Hypothalamus (tissue), 51 donors: ENCODE results near the gene LY6G6C.
"Not testable (repeated sequence)": the region's sequence is repeated elsewhere in the genome, so short reads cannot be mapped to it uniquely, and the experiment has no call there.

Experiments used
- DNase-seq, 51 donors: peaks; one replicate each; lab custom pipeline; 2025; lab: John Stamatoyannopoulos, UW

LY6G6C gene

DNA sequence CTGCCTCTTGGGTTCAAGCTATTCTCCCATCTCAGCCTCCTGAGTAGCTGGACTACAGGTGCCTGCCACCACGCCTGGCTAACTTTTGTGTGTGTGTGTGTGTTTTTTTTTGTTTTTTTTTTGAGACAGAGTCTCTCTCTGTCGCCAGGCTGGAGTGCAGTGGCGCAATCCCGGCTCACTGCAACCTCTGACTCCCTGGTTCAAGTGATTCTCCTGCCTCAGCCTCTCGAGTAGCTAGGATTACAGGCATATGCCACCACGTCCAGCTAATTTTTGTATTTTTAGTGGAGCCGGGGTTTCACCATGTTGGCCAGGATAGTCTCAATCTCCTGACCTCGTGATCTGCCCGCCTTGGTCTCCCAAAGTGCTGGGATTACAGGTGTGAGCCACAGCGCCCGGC, 12.4 kb downstream of the LY6G6C start:
- DNase-seq, result not testable (repeated sequence)

DNA sequence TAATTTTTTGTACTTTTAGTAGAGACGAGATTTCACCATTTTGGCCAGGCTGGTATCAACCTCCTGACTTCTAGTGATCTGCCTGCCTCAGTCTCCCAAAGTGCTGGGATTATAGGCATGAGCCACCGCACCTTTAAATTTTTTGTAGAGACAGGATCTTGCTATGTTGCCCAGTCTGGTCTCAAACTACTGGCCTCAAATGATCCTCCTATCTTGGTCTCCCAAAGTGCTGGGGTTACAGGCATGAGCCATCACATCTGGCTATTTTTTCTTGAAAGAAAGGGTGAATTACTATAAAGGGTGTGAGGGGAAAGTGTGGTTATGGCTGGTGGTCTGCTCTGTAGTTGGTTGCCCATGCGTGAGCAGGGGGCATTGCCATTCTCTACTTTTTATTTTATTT, 13.3 kb downstream of the LY6G6C start:
- DNase-seq, result no peak

DNA sequence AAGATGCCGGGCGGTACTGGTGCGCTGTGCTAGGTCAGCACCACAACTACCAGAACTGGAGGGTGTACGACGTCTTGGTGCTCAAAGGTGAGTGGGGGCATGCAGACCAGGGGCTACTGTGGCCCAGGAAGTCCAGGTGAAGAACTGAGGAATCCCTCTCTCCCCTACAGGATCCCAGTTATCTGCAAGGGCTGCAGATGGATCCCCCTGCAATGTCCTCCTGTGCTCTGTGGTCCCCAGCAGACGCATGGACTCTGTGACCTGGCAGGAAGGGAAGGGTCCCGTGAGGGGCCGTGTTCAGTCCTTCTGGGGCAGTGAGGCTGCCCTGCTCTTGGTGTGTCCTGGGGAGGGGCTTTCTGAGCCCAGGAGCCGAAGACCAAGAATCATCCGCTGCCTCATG, 13.8 kb downstream of the LY6G6C start:
- DNase-seq, result no peak

DNA sequence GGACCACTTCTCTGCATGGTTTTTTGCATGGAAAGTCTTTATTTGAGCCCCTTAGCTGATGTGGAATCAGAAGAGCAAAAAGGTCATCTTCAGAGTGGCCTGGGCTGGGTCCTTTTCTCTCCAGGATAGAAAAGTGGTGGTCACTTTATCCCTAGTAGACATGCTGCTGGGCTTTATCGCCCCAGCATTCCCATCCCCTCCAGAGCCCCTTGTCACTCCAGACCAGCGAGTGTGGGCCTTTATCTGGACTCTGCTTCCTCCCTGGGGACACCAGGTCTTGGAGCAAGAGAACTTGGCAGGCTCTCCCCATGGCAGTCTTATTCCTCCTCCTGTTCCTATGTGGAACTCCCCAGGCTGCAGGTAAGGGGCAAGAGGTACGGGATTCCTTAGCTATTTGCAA, 14.9 kb downstream of the LY6G6C start, which contains the start of gene LY6G6F:
Gene LY6G6F, plus strand, starts transcription at position 268 of the 400 bp plus-strand sequence. Its CDS starts 41 bp downstream, at position 309.
- DNase-seq, result no peak

DNA sequence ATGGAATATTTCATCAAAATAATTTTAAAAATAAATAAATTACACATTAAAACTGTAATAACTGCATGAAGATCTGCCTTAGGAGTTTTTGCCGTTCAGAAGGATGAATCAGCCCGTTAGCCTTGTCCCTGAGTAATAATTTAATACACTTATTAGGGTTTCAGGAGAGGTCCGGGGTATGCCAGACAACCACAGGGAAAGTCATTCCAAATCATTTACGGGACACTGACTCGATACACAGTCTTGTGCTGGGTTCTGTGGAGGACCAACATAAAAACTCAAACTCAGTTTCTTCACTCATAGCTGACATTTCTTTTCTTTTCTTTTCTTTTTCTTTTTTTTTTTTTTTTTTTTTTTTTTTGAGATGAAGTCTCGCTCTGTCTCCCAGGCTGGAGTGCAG, 15.6 kb downstream of the LY6G6C start:
- no peak for DNase-seq

DNA sequence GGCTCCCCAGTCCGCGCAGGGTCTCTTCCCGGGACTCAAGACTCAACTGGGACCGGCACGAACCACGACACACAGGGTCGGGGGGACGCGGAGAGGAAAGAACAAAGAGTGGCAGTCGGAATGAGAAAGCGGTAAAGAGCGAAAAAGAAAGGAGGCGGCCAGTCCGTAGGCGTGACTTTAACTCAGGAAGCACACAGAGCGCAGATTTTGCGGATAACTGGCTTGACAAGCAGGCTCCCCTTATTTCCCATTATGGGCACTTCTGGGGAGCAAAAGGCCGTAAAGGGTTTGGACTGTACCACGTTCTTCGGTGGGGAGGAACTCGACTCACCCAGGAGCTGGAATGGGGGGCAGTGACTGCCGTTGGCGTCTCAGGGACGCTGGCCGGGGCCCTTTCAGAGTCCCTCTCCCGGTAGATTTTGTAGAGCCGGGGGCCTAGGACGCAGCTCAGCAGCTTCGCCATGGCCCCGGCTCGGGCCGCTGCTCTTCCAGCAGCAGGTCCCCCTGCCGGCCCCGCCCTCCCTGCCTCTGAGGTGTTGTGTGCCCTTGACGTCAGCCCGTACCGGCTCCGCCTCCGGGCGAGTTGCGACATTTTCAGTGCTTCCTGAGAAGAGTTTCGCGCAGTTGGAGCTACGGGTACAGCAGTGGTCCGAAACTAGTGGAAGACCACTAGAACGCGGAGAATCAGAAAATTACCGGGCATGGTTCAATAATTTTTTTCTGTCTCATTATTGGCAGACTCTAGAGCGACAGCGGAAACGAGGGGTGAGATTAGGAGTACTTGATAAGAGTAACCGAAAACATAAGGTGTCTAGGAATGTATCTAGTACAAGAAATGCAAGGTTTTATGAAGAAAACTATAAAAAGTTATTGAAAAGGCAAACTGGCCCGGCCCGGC, 18.5 kb downstream of the LY6G6C start, which contains the start of gene ABHD16A:
Gene ABHD16A, minus strand, starts transcription at position 506 of the 898 bp plus-strand sequence. Its CDS starts 43 bp downstream, at position 463.
- DNase-seq, result peak in 50 of 51 donors; percentile 68 to 99 (median 95)

DNA sequence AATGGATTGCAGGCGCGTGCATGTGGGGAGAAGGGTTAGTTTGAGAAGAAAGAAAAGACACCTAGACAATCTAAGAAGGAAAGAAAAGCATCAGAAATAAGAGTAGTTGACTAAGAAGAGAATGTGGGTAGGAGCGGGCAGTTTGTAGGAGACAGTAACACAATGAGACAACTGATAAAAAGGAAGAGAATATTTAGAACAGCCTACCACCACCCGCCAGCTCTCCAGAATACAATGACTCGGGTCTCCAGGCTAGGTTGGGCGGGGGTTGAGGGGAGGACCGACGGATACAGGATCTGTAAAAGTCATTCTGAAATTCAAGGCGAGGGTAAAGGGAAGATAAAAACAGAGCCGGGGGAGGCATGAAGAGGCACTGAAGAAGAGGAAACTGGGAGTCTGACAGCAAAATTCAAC, 19.1 kb downstream of the LY6G6C start:
- DNase-seq, result peak in 4 of 51 donors; percentile 52 to 75 (median 58)

DNA sequence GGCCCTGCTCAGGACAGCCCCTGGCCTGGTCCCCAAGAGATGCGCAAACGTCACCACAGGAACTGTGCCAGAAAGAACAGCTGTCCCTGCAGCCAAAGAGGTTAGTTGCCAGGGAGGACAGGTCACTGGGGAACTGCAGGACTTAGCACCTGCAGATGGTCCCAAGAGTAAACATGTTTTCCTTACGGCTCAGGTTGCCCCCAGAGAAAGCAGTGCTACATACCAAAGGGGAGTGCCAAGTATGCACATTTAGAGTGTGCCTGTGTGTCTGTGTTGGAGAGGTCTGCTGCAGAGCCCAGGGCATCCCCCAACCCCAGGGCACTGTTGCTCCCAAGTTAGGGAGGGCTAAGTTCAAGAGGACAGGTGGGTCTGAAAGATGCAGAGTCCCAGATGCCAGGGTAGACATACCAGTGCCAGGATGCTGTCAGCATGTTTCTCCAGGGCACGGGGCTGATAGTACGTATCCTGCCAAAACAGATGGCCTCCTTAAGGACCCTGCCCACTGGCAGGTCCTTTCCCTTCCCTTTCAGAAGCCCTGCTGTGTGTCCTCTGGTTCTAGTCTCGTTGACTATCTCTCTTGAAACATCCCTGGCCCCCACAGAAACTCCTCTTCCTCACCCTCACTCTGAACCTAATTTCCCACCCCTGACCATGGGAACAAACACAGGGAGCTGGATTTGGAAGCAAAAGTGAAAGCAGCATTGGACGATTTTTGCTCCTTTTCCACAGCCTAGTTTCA, 19.7 kb downstream of the LY6G6C start:
- no peak for DNase-seq

DNA sequence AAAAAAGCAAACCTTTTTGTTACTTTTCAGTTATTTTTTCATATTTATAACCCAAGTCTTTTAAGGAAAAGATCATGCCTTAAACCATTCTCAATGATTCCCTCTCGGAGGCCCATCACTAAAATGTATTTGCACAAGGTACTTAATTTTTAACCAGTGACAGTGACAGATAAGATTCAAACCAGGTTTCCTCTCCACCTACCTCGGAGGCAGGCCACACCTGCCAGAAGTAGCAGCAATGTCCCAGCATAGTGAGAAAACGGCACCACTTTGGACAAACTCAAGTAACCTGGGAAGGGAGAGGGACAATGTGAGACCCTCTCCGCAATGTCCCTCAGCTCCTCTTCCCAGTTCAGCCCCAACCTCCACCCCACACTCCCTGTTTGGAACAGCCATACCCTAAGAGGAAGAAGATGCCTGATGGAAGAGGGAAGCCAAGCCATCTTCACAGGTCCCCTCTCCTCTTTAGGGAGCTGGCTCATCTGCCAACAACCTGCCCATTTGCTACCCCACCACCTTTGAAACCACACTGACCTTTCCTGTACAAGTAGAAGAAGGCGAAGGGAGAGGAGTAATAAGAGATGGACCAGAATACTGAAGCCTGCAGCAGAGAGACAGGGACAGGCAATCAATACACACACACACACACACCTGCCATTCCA, 20.7 kb downstream of the LY6G6C start:
- DNase-seq, result no peak

DNA sequence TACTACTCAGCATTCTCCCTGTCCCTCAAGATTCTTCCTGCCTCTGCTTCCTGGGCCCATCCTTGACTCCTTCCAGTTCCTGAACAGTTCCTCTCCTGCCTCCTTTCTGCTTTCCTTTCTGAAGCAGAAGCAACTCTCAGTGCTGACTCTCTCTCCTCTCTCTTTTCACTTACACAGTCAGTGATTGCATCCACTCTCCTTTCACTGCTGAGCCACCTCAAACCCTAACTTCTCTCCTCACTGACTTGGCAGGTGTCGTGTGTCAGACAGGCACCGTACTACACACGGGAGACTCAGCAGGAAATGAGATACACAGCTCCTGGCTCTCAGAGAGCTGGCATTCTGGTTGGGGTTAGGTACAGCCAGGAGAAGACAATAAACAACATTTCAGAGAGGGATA, 24.0 kb downstream of the LY6G6C start:
- DNase-seq, result no peak

DNA sequence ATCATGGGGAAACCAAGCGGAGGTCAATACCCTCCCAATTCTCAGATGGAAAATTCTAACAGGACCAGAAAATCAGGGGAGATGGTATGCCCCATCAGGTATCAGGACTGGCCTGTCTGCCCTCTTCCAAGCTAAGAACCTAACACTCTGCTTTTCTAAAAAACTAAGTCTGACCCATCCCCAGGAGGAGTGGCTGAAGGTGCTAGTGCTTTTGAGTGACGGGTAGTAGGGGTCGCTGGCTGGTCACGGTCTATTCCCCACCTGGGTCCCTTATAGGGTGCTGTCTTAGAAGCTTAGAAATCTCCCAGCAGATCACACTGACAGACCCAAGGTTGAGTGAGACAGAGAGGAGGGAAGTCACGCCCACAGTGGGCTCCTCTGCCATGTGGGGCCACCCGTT, 28.0 kb downstream of the LY6G6C start:
- DNase-seq, result no peak

DNA sequence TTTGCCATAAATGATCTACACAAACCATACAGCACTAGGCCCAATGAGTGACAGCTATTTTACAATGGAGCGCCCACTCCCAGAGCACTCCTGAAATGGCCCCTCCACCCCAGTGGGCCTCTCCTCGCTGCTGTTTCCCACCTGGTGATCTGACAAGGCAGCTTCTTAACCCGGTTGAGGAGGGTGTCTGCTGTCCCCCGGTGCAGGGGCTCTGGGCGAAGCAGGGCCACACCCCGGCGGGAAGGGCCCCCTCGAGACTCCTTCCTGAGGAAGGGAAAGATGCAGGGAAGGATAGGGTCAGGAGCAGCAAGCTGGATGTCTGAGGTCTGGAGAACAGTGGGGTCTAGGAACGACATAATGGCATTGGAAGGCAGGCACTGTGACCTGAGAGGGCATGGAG, 28.7 kb downstream of the LY6G6C start:
- no peak for DNase-seq

DNA sequence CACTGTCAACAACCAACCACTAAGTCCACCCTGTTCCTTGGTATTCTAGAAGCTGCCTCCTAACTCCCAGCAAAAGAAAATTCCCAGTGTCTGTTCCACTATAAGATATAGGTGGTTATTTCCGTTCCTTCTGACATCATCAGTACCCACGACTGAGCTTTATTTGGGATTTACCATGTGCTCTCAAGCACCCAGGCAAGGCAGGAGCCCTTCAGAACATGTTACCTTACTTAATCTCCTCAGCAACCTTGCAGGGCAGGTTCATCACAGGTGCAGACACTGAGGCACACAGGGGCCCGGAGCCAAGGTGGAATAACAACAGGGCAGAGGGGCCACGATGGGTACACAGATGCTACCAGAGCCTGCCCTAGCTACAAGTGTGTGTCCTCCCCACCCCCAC, 29.2 kb downstream of the LY6G6C start:
- no peak for DNase-seq

DNA sequence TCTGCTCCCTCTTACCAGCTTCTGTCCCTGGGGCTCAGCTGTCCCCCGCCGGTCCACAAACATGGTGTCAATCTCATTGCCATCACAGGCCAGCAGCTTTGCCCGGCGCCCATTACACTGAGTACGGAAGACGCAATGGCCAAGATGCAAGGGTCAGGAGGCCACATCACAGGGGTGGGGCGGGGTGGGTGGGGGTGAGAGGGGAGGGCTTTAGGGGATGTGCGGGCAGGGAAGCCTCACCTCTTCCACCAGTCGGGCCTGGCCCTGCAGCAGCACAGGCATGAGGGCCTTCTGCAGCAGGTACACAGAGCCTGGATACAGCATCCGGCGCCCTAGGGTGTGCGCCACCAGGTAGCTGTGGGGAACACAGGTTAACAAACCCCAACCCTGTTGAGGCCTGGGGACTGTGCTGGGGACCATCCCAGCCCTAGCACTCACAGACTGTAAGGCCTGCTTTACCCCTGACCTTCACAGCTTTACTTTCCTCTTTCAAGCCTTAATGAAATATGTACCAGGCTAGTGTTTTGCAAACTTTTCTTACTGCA, 29.9 kb downstream of the LY6G6C start:
- no peak for DNase-seq

DNA sequence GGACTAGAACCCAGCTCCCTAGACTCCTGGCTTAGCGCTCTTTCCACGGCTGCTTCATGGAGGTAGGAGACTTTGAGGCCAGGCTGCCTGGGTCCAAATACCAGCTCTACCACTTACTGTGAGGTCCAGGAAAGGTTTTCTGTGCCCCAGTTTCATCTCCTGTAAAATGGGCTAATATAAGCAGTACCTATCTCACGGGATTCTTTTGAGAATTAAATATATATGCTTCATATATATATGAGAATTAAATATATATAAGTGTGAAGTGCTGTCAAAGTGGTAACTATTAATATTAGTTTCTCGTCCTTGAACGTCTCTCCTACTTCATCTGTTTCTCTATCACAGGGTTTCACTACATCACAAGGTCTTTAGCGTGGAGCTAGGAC, 30.5 kb downstream of the LY6G6C start:
- no peak for DNase-seq

DNA sequence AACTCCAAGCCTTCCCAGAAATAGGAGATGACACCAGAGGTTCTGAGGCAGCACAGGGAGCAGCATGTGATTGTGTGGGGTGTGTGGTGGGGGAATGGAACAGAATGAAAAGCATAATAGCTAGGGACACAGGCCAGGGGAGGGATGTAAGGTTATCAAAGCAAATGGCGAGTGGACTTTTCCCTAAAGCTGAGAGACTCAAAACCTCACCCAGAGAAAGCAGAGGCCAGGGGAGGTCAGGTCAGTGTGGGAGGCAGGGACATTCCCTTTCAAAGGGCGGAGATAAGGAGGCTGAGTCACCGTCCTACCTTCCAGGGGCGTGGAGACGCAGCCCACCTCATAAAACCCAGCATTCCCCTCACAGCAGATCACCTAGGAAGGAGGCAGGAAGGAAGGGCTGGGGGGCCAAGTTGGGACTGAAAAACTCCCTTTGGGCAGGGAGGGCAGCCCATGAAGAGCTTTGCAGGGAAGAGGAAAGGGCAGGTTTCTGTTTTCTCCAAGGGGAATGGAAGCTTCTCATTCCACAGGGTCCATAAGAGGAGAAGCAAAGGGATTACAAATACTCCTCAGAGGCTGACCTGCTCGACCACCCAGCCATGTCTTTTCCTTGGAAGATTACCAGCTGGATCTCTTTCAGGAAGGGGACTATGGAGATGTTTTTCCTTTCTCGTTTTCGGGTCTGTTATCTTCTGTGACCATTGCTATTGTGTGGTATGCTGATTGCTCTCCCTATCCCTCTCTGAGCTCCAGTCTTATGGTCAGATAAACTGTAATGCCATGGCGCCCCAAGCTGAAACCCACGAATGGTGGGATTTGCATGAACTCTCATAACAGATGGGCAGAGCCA, 31.1 kb downstream of the LY6G6C start:
- no peak for DNase-seq

DNA sequence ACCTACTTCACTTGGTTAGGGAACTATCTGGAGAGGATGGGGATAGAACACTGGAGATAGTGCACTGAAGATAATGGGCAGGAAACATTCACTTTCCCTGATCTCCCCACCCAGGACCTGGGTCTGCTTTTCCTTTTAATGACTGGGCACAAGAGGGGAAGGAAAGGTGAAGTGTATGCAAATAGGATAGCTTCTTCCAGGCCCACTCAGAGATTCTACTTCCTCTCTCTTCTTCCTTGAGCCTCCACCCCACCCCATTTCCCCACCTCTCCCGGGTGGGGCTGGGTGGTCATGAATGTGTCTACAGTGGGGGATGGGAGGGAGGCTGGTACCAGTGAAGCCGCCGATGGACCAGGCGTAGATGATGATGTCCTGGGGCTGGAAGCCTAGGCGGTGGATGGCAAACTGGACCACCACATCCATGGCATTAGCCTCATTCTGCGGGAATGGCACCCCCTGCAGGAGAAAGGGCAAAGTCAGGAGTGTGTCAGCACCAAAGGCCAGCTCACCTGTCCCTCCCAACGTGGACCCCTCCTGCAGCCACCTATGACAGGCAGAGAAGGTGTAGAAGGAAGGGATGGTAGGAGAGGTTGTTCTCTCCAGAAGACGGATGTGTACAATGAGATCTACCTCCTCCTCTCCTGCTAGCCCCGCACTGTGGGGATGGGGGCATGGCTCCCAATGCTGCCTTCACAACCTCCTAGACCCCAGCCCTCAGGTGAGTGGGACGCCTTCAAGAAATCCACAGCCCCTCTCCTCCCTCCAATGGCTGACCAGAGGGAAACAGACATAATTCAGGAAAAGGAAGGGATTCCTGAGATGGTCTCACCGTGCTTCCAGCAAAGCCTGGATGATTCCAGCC, 32.1 kb downstream of the LY6G6C start:
- DNase-seq, result no peak

DNA sequence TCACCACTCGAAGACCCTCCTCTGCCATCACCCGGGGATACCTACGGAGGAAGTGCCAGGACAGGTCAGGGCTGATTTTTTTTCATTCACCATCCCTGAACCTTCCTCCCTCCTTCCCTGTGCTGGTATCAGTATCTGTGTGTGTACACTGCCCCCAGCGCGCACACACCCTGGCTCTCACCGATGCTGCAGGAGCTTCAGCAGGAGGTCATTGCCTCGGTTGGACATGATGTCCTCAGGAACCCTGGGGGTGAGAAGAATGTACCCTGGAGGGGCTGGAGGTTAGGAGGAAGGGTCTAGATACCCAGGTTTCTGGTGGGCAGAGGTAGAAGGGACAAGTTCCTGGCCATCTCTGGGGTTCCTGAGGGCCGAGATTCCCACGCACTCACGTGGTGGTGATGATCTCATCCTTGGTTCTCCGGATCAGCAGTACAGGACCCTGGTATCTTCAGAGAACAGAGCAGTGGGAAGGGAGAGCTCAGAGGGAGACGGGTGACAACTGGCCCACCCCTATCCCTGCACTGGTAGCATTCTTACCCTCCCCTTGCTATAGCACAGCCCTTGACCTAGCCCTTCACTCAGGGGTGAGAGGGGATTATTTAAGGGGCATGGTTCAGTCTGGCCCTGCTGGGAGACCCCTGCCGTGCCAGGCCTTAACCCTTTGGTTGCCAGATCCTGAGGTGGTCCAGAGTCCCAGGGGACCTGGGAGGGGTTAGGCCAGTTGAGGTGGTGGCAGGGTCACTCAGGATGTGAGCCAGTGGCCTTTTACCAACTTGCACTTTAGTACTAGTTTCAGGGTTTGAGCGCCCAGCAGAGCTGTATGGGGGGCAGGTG, 33.5 kb downstream of the LY6G6C start:
- DNase-seq, result no peak
